Fibroblast of gingiva (primary cell): Measurements from ENCODE around the gene TMEM258.
A peak's percentile ranks its signal among the peaks of the same experiment; 100 is the strongest.

Experiments used
- DNase-seq: peaks from one replicate; pipeline ENCODE4 v3.0.0-alpha.2; 2011; ENCODE audit warnings: low read depth

TMEM258 gene

DNA sequence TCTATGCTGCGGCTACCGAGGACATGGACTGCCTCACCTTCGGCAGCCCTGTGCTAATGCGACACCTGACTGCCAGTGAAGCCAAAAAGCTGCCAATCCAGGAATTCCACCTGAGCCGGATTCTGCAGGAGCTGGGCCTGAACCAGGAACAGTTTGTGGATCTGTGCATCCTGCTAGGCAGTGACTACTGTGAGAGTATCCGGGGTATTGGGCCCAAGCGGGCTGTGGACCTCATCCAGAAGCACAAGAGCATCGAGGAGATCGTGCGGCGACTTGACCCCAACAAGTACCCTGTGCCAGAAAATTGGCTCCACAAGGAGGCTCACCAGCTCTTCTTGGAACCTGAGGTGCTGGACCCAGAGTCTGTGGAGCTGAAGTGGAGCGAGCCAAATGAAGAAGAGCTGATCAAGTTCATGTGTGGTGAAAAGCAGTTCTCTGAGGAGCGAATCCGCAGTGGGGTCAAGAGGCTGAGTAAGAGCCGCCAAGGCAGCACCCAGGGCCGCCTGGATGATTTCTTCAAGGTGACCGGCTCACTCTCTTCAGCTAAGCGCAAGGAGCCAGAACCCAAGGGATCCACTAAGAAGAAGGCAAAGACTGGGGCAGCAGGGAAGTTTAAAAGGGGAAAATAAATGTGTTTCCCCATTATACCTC, 3.6 kb upstream of the TMEM258 start:
- DNase-seq = no peak

GRCh38 chr11:61795459-61795858, 3.1 kb upstream of the TMEM258 start:
- no peak for DNase-seq

DNA sequence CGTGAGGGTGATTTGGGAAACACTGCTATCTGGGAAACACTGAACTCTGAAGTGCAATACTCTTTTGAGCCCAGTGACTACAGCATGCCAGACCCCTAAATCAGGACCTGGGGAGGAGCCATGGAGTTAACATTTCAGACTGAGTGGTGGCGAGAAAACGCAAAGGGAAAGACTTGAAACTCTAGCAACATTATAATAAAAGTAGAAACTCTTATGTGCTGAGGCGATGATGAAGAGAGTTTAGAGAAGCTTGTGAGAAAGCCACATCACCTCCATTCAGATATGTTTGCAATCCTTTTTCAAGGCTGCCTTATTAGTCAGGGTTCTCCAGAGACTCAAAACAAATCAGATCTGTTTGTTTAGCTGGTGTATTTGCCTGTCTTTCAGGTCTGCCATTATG, 2.2 kb upstream of the TMEM258 start:
- DNase-seq = no peak

DNA sequence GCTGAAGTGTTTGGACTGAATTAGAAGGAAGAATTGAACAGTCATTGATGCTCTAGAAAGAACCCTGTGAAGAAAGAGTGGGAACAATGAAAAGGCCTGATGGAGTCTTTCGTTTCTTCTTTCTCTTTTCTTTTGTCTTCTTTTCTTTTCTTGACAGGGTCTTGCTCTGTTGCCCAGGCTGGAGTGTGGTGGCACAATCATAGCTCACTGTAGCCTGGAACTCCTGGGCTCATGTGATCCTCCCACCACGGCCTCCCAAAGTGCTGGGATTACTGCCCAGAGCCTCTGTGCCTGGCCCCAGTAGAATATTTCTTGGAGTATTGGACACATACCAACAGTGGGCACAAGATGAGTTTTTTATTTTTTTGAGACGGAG, 1.4 kb upstream of the TMEM258 start:
- DNase-seq = no peak

GRCh38 chr11:61793083-61793828, 857 bp upstream of the TMEM258 start:
- no peak for DNase-seq

GRCh38 chr11:61791737-61792309, 576 bp downstream of the TMEM258 start:
- DNase-seq = peak; percentile 85

DNA sequence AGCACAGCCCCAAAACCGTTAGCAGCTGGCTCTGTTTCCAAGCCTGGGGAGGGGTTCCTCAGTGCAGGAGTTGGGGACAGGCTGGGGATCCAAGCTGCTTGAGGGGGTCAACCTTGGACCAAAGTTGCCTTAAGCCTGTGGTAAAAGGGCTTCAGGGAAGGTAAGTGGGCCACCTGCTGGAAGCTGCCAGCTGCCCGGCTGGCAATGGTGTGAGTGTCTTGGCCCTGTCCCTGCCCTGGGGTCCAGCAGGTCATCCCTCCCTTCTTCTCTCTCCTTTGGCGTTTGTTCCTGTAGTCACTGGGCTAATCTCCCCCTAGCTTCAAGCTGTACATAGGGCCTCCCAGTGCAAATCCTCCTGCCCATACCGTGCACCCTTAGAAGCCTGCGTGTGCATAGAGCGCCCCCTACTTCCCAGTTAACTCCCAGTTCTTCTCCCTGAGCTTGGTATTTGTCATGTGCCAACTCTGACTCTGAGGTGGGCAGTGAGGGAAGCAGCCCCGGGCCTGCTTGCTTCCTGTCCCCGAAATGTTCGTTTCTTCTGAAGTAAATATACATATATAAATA, 4.4 kb downstream of the TMEM258 start:
- DNase-seq = no peak

DNA sequence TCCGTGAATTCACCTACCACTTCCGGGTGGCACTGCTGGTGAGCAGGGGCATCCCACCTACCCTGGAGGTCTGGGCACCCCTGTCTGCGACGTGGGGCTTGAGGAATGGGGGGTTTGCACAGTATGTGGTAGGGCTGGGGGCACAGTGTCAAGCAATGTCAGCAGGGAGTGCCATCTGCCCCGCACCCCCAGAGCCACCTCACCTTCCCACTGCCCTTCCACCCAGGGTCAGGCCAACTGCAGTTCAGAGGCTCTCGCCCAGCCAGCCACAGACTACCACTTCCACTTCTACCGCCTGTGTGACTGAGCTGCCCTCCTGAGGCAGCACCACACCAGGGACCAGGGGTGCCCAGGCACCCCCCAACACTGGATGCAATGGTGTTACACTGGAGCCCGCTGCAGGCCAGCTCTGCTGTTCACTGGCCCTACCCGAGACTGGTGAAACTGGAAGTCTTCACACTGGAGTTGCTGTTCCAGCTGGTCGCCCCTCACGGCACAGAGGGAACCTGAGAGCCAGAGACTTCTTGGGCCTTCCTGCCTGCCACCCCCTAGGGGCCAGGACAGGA, 6.5 kb downstream of the TMEM258 start:
- DNase-seq = no peak

DNA sequence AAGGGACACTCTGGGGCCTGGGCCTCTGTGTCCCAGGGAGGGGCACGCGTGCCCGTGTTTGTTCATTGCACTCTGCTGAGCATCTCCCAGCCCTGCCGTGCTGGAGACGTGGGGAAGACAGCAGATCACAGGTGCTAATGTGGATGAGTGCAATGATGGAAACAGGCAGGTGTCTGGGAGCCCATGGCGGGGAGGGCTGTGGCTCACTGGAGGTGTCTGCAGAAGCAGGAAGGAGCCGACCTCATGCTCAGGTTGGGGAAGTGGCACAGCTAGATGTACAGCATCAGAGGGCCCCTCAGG, 7.9 kb downstream of the TMEM258 start:
- DNase-seq = no peak

DNA sequence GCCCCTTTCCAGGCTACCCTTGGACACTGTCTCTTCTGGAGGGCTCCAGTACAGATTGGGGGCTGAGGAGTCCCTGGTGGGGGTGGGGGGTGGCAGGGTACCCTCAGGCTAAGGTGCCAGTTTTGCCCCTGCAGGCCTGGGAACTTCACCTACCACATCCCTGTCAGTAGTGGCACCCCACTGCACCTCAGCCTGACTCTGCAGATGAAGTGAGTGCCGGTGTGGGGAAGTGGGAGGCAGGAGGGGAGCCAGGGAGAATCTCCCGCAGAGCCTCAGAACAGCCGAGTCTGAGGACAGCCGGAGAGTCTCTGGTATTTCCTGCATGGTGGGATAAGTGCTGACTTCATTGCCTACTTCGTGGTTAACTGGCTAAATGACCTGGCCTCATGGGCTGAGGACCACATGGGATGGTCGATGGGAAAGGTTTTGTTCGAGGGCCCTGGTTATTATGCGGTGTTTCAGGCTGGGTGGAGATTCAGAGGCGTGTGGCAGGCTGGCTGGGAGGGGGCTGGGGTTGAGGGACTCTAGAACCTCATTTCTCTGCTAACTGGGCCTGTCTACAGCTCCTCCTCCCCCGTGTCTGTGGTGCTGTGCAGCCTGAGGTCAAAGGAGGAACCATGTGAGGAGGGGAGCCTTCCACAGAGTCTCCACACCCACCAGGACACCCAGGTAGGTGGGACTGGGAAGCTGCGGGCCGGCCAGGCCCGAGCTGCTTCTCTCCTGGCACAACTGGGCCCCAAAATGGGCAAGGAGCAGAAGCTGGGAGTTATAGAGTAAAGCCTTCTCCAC, 8.5 kb downstream of the TMEM258 start:
- DNase-seq = no peak

DNA sequence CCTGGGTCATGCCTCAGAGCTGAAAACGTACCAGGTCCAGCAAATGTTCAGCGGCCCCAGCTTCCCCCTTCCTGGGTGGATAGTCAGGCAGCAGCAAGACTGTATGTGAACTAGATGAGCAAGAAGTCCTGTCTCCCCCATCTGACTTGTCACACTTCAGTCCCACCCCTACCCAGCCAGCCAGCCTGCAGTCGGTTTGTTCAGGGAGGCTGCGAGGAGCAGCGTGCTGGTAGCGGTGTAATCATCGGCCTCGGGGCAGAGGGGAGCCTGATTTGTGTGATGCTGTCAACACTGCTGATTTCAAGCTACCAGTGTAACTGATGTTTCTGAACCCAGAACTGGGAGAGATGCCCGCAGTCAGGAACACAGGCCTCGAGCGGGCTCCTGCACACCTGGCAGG, 9.6 kb downstream of the TMEM258 start:
- DNase-seq = no peak

DNA sequence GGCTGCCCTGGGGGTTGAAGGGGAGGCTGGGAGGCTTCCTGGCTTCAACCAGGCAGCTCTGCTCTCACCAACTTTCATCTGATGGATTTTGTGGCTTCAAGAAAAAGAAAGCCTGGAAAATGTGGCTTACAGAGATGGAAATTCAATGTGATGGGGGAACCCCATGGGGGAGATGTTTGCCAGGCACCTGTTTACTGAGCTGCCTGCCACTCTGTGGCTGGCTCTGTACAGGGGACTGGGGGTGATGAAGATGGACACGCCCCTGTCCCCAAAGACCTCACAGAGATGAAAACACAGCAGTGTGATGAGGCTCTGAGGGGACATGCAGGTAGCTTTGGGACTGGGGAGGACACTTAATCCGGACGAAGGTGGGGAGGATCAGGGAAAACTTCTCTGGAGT, 10.1 kb downstream of the TMEM258 start:
- DNase-seq = no peak

DNA sequence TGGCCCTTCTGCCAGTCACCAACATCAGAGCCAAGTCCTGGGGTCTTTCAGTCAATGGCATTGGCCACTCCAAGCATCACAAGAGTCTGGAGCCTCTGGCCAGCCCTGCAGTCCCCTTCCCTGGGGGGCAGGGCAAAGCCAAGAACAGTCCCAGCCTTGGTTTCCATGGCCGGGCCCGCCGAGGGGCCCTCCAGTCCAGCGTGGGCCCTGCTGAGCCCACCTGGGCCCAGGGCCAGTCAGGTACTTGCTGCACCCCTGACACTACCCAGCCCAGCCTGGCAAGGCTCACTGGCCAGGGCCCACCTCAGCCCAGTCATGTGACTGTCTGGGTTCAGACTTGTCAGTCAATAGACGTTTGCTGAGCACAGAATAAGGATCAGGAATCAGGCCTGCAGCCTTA, 10.8 kb downstream of the TMEM258 start:
- no peak for DNase-seq

DNA sequence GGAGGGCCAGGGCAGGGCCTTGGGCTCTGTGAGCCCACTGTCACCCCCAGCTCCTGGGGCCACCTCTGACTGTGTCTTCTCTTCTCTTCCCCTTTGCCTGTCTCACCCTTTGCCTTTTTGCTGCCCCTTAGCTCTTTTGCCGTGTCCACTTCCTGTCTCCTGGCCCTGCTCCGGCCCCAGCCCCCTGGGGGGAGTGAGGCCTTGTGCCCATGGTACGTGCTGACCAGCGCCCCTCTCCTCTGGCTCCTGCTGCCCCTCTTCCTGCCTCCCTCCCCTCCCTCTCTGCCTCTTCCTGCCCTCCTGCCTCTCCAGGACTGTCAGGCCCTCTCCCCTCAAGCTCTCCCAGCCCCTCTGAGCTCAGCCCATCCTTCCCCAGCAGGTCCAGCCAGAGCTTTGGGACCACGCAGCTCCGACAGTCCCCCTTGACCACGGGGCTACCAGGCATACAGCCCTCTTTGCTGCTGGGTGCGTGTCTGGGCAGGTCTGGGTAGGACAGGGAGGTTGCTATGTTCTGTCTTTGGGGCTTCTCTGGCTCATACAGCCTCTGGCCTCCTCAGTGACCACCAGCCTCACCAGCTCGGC, 11.7 kb downstream of the TMEM258 start:
- DNase-seq = no peak

GRCh38 chr11:61779666-61780525, 12.5 kb downstream of the TMEM258 start:
- no peak for DNase-seq

GRCh38 chr11:61778920-61779650, 13.3 kb downstream of the TMEM258 start:
- DNase-seq = no peak

- DNase-seq = no peak
Observed at GRCh38 chr11:61778357-61778886, 14.0 kb downstream of the TMEM258 start.

GRCh38 chr11:61777234-61778090, 14.9 kb downstream of the TMEM258 start:
- no peak for DNase-seq

DNA sequence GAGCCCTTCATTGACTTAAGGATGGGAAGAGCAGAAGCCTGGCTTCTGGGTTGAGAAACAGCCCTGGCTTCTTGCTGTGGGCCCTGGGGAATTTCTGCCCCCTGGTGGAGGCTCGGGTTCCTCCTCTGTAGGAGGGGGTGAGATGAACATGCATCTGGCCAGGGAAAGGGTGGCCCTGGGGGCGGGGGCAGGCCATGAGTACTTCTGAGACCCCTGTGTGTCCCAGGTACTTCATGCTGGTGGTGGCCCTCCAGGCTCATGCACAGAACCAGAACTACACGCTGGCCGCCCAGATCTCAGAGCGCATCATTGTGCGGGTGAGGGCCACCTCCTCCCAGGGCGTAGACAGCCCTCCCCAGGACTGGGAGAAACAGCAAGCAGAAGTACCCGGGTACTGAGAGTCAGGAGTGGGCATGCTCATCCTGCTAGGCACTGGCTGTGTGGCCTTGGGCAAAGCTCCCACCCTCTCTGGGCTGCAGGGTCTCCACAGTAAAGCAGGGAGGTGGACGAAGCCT, 15.8 kb downstream of the TMEM258 start:
- DNase-seq = peak; percentile 55
